Endothelial cell (in vitro differentiated cells): ENCODE data around the gene TMPRSS13. TPM values are rescaled to one million over a fixed set of nuclear protein-coding genes. Genes with fewer than 3 reads are reported as not detected.

ENCODE experiments used
- DNase-seq: peaks from one replicate; pipeline ENCODE4 v3.0.0; 2021; ENCODE audit warnings: low spot score
- H3K27ac Mint-ChIP-seq: one replicate; pipeline ENCODE4 v1.8.0; 2021; ENCODE audit warnings: mixed read lengths, inconsistent platforms; ENCODE audit not compliant: unreplicated experiment
- H3K27me3 Mint-ChIP-seq: one replicate; pipeline ENCODE4 v1.8.0; 2021; ENCODE audit warnings: mild to moderate bottlenecking, moderate library complexity, mixed read lengths, inconsistent platforms; ENCODE audit not compliant: unreplicated experiment
- H3K36me3 Mint-ChIP-seq: one replicate; pipeline ENCODE4 v1.8.0; 2021; ENCODE audit warnings: mild to moderate bottlenecking, low read depth, mixed read lengths, inconsistent platforms; ENCODE audit not compliant: unreplicated experiment
- H3K4me1 Mint-ChIP-seq: one replicate; pipeline ENCODE4 v1.8.0; 2021; ENCODE audit warnings: mild to moderate bottlenecking, mixed read lengths, inconsistent platforms; ENCODE audit not compliant: unreplicated experiment
- H3K4me3 Mint-ChIP-seq: one replicate; pipeline ENCODE4 v1.8.0; 2021; ENCODE audit warnings: mild to moderate bottlenecking, mixed read lengths, inconsistent platforms; ENCODE audit not compliant: unreplicated experiment
- H3K9me3 Mint-ChIP-seq: one replicate; pipeline ENCODE4 v1.8.0; 2021; ENCODE audit warnings: mixed read lengths, inconsistent platforms; ENCODE audit not compliant: unreplicated experiment
- total RNA-seq: library from RNA; stranded (reverse); fragmentation: NEBNext Ultra II Directional; extraction: Animal tissue kit (Norgen Biotek cat#: 25700); gene quantifications from one replicate; pipeline ENCODE4 v1.2.1, GENCODE V29; 2021; ENCODE audit not compliant: unreplicated experiment
- TF ChIP-seq, protein P1 (sequence below): fragments of 200-600 bp; sonication (generic); IDR thresholded peaks from one replicate; pipeline ENCODE4 v1.5.0; 2021; ENCODE audit warnings: antibody characterized with exemption; ENCODE audit not compliant: unreplicated experiment

The TMPRSS13 gene
- total RNA-seq, 1 donor from 2014 or later = 1.8 TPM

DNA sequence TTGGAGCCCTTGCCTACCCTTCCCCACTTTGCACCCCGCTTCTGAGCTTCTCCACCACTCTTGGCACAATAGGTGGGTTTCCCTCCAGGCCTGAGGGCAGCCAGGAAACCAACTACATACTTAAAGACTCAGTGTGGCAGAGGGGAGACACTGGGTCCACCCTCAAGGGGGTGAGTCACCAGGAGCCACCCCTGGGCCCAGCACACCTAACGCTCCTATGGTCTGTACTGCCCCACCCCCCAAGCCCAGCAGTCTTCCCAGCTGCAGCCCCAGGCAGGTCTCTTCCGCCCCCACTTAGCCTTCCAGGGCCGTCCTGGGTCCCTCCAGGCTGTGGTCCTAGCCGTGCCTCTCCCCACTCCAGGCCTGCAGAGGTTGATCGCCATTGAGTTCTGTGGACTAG lies 3.2 kb upstream of the TMPRSS13 start:
- H3K4me3 Mint-ChIP-seq = no peak overlapping the region

DNA sequence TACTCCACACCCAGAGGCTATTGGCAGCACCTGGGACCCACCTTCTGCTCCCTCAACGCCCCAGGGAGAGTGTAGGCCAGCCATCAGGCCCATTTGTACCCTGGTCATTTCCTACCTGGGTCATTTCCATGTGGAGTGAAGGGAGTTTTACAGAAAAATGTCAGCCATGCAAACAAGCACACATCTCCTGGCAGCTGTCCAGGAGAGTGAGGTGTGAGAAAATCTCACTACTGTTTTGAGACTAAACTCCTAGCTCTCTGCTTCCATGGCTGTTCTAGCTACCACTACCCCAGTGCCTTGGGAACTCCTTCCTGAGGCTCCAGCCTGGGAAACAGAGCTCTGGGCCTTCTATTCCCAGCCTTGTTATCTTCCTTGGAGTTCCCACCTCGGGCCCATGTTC lies 2.8 kb upstream of the TMPRSS13 start:
- Mint-ChIP-seq H3K4me3 (no peak overlapping the region), H3K27ac (no peak overlapping the region), H3K4me1 (peaks cover 25% of the 10 kb centered on the region), H3K27me3 (peaks cover 6% of the 10 kb centered on the region), H3K36me3 (no peaks in the 10 kb centered on the region), H3K9me3 (no peaks in the 10 kb centered on the region)
- TF ChIP-seq, protein P1, sequence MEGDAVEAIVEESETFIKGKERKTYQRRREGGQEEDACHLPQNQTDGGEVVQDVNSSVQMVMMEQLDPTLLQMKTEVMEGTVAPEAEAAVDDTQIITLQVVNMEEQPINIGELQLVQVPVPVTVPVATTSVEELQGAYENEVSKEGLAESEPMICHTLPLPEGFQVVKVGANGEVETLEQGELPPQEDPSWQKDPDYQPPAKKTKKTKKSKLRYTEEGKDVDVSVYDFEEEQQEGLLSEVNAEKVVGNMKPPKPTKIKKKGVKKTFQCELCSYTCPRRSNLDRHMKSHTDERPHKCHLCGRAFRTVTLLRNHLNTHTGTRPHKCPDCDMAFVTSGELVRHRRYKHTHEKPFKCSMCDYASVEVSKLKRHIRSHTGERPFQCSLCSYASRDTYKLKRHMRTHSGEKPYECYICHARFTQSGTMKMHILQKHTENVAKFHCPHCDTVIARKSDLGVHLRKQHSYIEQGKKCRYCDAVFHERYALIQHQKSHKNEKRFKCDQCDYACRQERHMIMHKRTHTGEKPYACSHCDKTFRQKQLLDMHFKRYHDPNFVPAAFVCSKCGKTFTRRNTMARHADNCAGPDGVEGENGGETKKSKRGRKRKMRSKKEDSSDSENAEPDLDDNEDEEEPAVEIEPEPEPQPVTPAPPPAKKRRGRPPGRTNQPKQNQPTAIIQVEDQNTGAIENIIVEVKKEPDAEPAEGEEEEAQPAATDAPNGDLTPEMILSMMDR = no peak
- no peak for DNase-seq

More for the DNA sequence above, 3.2 kb upstream of the TMPRSS13 start:
- peaks cover 6% of the 10 kb centered on the region for H3K27me3 Mint-ChIP-seq
- DNase-seq = no peak
- peaks cover 25% of the 10 kb centered on the region for H3K4me1 Mint-ChIP-seq
- no peaks in the 10 kb centered on the region for H3K36me3 Mint-ChIP-seq
- H3K9me3 Mint-ChIP-seq = no peaks in the 10 kb centered on the region
- TF ChIP-seq, protein P1 = no peak
- H3K27ac Mint-ChIP-seq = no peak overlapping the region

DNA sequence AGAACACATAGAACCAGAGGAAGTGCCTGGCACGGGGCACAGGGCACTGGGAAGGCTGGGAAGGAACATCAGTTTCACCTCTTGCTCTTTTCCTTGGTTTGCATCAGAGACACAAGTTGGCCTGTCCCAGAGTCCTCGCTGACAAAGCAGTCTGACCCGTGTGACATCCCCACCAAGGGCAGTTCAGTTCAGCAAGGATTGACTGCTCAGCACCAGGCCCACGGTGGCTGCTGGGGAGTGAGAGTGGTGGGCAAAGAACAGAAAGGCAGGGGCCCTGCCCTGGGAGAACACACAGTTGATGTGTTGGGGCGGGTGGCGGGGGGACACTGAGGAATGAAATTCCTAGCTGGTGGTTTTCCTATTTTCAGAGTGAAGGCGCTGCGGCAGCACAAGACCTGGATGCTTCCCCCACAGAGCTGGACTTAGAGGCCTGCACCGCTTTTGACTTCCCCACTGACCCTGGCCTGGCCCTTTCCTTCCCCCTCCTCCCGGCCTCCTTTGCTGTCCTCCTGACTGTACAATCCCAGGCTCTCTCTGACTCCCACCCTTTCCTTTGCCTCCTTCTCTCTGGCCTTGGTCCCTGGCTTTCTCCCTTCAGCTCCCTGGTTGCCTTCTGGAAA lies 2.2 kb upstream of the TMPRSS13 start:
- peaks cover 6% of the 10 kb centered on the region for H3K27me3 Mint-ChIP-seq
- peaks cover 25% of the 10 kb centered on the region for H3K4me1 Mint-ChIP-seq
- H3K36me3 Mint-ChIP-seq = no peaks in the 10 kb centered on the region
- H3K27ac Mint-ChIP-seq = no peak overlapping the region
- H3K4me3 Mint-ChIP-seq = no peak overlapping the region
- TF ChIP-seq, protein P1 = no peak
- H3K9me3 Mint-ChIP-seq = no peaks in the 10 kb centered on the region
- no peak for DNase-seq

GRCh38 chr11:117930668-117931330 lies 1.6 kb upstream of the TMPRSS13 start:
- H3K4me3 Mint-ChIP-seq = no peak overlapping the region
- H3K27me3 Mint-ChIP-seq = peaks cover 6% of the 10 kb centered on the region
- DNase-seq = no peak
- no peaks in the 10 kb centered on the region for H3K9me3 Mint-ChIP-seq
- peaks cover 22% of the 10 kb centered on the region for H3K4me1 Mint-ChIP-seq
- no peak overlapping the region for H3K27ac Mint-ChIP-seq
- TF ChIP-seq, protein P1 = no peak
- no peaks in the 10 kb centered on the region for H3K36me3 Mint-ChIP-seq

GRCh38 chr11:117929916-117930570 lies 841 bp upstream of the TMPRSS13 start:
- no peaks in the 10 kb centered on the region for H3K9me3 Mint-ChIP-seq
- peaks cover 22% of the 10 kb centered on the region for H3K4me1 Mint-ChIP-seq
- H3K27me3 Mint-ChIP-seq = peaks cover 6% of the 10 kb centered on the region
- H3K27ac Mint-ChIP-seq = no peak overlapping the region
- TF ChIP-seq, protein P1 = no peak
- no peaks in the 10 kb centered on the region for H3K36me3 Mint-ChIP-seq
- no peak for DNase-seq
- no peak overlapping the region for H3K4me3 Mint-ChIP-seq
